ENCODE data around the gene RNASEH2B.

- TF ChIP-seq CTCF (IDR thresholded peaks at IDR 0.05) (no peak), POLR2A (IDR thresholded peaks at IDR 0.05) (no peak)
These were observed 25.3 kb downstream of the RNASEH2B start for GRCh38 chr13:50934735-50935435.
